Neural cell (in vitro differentiated cells): ENCODE results near the gene CHADL.

Experiments
- CTCF ChIP-seq: fragments of 450-650 bp; IDR thresholded peaks from 2 replicates; pipeline ENCODE4 v1.5.1; 2014; ENCODE audit warnings: antibody characterized with exemption, mild to moderate bottlenecking, moderate library complexity; ENCODE audit not compliant: poor library complexity, severe bottlenecking
- EP300 ChIP-seq: fragments of 450-650 bp; conservative IDR thresholded peaks from 2 replicates; pipeline ENCODE4 v1.6.1; 2014; ENCODE audit warnings: antibody characterized with exemption, mild to moderate bottlenecking, moderate library complexity; ENCODE audit not compliant: poor library complexity, severe bottlenecking
- EZH2 ChIP-seq: fragments of 200-600, 300-800 bp; shearing (Covaris generic), sonication (generic); IDR thresholded peaks from 2 replicates; pipeline ENCODE4 v1.6.1; 2014; ENCODE audit warnings: antibody characterized with exemption, low read length, borderline replicate concordance, mild to moderate bottlenecking; ENCODE audit not compliant: insufficient read depth, poor library complexity, severe bottlenecking
- POLR2AphosphoS5 ChIP-seq: IDR thresholded peaks from 2 replicates; pipeline ENCODE4 v1.6.1; 2012

GRCh38 chr22:41288245-41288946 is 47.7 kb upstream of the CHADL start:
- TF ChIP-seq CTCF, result no peak
- TF ChIP-seq EZH2, result no peak
- no peak for TF ChIP-seq POLR2AphosphoS5
- no peak for TF ChIP-seq EP300
